H1 (cell line): ENCODE measurements around the gene RIMBP2. TPM values are rescaled to one million over a fixed set of nuclear protein-coding genes. Genes with fewer than 3 reads are reported as not detected.

Source experiments
- CTCF ChIA-PET: fragments of 300-600 bp; sonication (Branson Sonifier 250); formaldehyde crosslinking; loops from one replicate; lab custom pipeline; 2021; ENCODE audit not compliant: partially characterized antibody; lab: Charles Lee
- POLR2A ChIA-PET: fragments of 300-600 bp; sonication (Branson Sonifier 250); formaldehyde crosslinking; loops from one replicate; lab custom pipeline; 2021; ENCODE audit warnings: inconsistent platforms; ENCODE audit not compliant: partially characterized antibody; lab: Charles Lee
- DNase-seq, 2 experiments: peaks; one replicate each; pipeline versions ENCODE4 v3.0.0 to v3.0.0-alpha.2; 2010 to 2022; ENCODE audit warnings: low spot score in 2 of 2, low read depth in 1 of 2, mixed read lengths in 1 of 2
- FAIRE-seq: peaks from 2 replicates; lab custom pipeline; 2011; peaks lifted over from hg19 to GRCh38; lab: Jason Lieb, UNC
- H2AFZ ChIP-seq: 2 replicates; pipeline ENCODE4 v1.8.1; 2012; ENCODE audit warnings: low read length, inconsistent platforms
- H2AK5ac ChIP-seq: 2 replicates; pipeline ENCODE4 v1.6.1; 2013; ENCODE audit warnings: low read depth, low read length
- H2BK120ac ChIP-seq: replicated peaks from 2 replicates; pipeline ENCODE3; 2013; ENCODE audit warnings: low read depth, low read length, inconsistent platforms
- H2BK12ac ChIP-seq: 2 replicates; pipeline ENCODE4 v1.6.1; 2013; ENCODE audit warnings: low read depth, low read length
- H2BK15ac ChIP-seq: 2 replicates; pipeline ENCODE4 v1.6.1; 2013; ENCODE audit warnings: low read length
- H2BK20ac ChIP-seq: 2 replicates; pipeline ENCODE4 v1.6.1; 2013; ENCODE audit warnings: low read length
- H2BK5ac ChIP-seq: 2 replicates; pipeline ENCODE4 v1.6.1; 2013; ENCODE audit warnings: low read depth, low read length
- H3K14ac ChIP-seq: 2 replicates; pipeline ENCODE4 v1.6.1; 2013; ENCODE audit warnings: inconsistent platforms; ENCODE audit not compliant: insufficient read length
- H3K18ac ChIP-seq: 2 replicates; pipeline ENCODE4 v1.6.1; 2013; ENCODE audit warnings: low read length; ENCODE audit errors: extremely low read depth
- H3K23ac ChIP-seq: 2 replicates; pipeline ENCODE4 v1.6.1; 2013; ENCODE audit warnings: inconsistent platforms; ENCODE audit not compliant: insufficient read length
- H3K23me2 ChIP-seq: 2 replicates; pipeline ENCODE4 v1.6.1; 2013; ENCODE audit warnings: low read depth, low read length
- H3K27ac ChIP-seq: 2 replicates; pipeline ENCODE4 v1.6.1; 2011; ENCODE audit warnings: low read depth, low read length, inconsistent platforms
- H3K27me3 ChIP-seq, 4 experiments: replicated peaks in 1 of 4; 1 replicate in 1 of 4; 2 replicates in 3 of 4; pipeline versions ENCODE4 v1.6.1 to v1.8.1; 2011 to 2013; ENCODE audit warnings: low read length in 3 of 4, mild to moderate bottlenecking in 3 of 4, inconsistent platforms in 2 of 4, mixed read lengths in 2 of 4, moderate library complexity in 1 of 4; ENCODE audit not compliant: control insufficient read depth in 3 of 4, insufficient read depth in 3 of 4; ENCODE audit errors: extremely low read depth in 1 of 4
- H3K36me3 ChIP-seq, 4 experiments: 2 replicates each; pipeline versions ENCODE4 v1.6.1 to v1.8.1; 2011 to 2013; ENCODE audit warnings: mild to moderate bottlenecking in 4 of 4, low read length in 3 of 4, moderate library complexity in 2 of 4, control low read depth in 1 of 4, inconsistent platforms in 1 of 4; ENCODE audit not compliant: insufficient read depth in 4 of 4, control insufficient read depth in 2 of 4
- H3K4ac ChIP-seq: replicated peaks from 2 replicates; pipeline ENCODE3; 2013; ENCODE audit warnings: low read length, low read depth, mixed read lengths, inconsistent platforms; ENCODE audit not compliant: insufficient read length
- H3K4me1 ChIP-seq, 4 experiments: replicated peaks in 1 of 4; 1 replicate in 1 of 4; 2 replicates in 3 of 4; pipeline versions ENCODE4 v1.6.1 to v1.8.1; 2011 to 2013; ENCODE audit warnings: low read length in 3 of 4, inconsistent platforms in 2 of 4, mixed read lengths in 1 of 4; ENCODE audit not compliant: insufficient read depth in 4 of 4, control insufficient read depth in 3 of 4
- H3K4me2 ChIP-seq, 2 experiments: 2 replicates each; pipeline versions ENCODE4 v1.6.1 to v1.8.1; 2011 to 2013; ENCODE audit warnings: low read depth in 2 of 2, low read length in 2 of 2, control low read depth in 1 of 2, inconsistent platforms in 1 of 2, mild to moderate bottlenecking in 1 of 2; ENCODE audit not compliant: insufficient read depth in 1 of 2
- H3K4me3 ChIP-seq, 4 experiments: fragments of 200-600, 300-600 bp in 1 of 4; sonication (generic), shearing (Covaris generic), sonication (Bioruptor Twin) in 1 of 4; 2 replicates each; pipeline versions ENCODE4 v1.5.1 to v1.8.1; 2011 to 2016; ENCODE audit warnings: low read length in 4 of 4, low read depth in 3 of 4, control low read depth in 2 of 4, inconsistent platforms in 2 of 4, mild to moderate bottlenecking in 2 of 4, mixed read lengths in 1 of 4, moderate library complexity in 1 of 4; ENCODE audit not compliant: insufficient read depth in 2 of 4; ENCODE audit errors: extremely low read depth in 1 of 4
- H3K56ac ChIP-seq: replicated peaks from 2 replicates; pipeline ENCODE3; 2013; ENCODE audit warnings: low read depth, mild to moderate bottlenecking, mixed read lengths, low read length, inconsistent platforms; ENCODE audit not compliant: insufficient read length
- H3K79me1 ChIP-seq: 2 replicates; pipeline ENCODE4 v1.6.1; 2013; ENCODE audit warnings: low read depth, low read length, control low read depth
- H3K79me2 ChIP-seq, 2 experiments: 2 replicates each; pipeline versions ENCODE4 v1.6.1 to v1.8.1; 2012 to 2013; ENCODE audit warnings: low read length in 2 of 2, mild to moderate bottlenecking in 2 of 2, inconsistent platforms in 1 of 2; ENCODE audit not compliant: insufficient read depth in 2 of 2, control insufficient read depth in 1 of 2
- H3K9ac ChIP-seq, 4 experiments: replicated peaks in 1 of 4; 1 replicate in 1 of 4; 2 replicates in 3 of 4; pipeline versions ENCODE4 v1.6.1 to v1.8.1; 2011 to 2013; ENCODE audit warnings: low read depth in 3 of 4, low read length in 3 of 4, control low read depth in 2 of 4, mild to moderate bottlenecking in 2 of 4, moderate library complexity in 2 of 4, inconsistent platforms in 1 of 4; ENCODE audit errors: extremely low read depth in 1 of 4
- H3K9me3 ChIP-seq, 2 experiments: 2 replicates each; pipeline versions ENCODE4 v1.6.1 to v1.8.1; 2012 to 2013; ENCODE audit warnings: mild to moderate bottlenecking in 2 of 2, moderate library complexity in 2 of 2, control low read depth in 1 of 2, inconsistent platforms in 1 of 2, low read depth in 1 of 2, low read length in 1 of 2, mixed read lengths in 1 of 2; ENCODE audit not compliant: insufficient read depth in 2 of 2
- H4K20me1 ChIP-seq, 2 experiments: replicated peaks in 1 of 2; 2 replicates each; pipeline versions ENCODE3 to v1.8.1; 2011 to 2013; ENCODE audit warnings: inconsistent platforms in 2 of 2, low read length in 2 of 2, mild to moderate bottlenecking in 1 of 2; ENCODE audit not compliant: insufficient read depth in 2 of 2, control insufficient read depth in 1 of 2
- H4K5ac ChIP-seq: 2 replicates; pipeline ENCODE4 v1.6.1; 2013; ENCODE audit warnings: low read length, low read depth, mixed read lengths, inconsistent platforms; ENCODE audit not compliant: insufficient read length
- H4K8ac ChIP-seq: 2 replicates; pipeline ENCODE4 v1.8.0; 2013; ENCODE audit warnings: mild to moderate bottlenecking, moderate library complexity, low read length, inconsistent platforms; ENCODE audit not compliant: insufficient read depth; ENCODE audit errors: extremely low read depth
- H4K91ac ChIP-seq: replicated peaks from 2 replicates; pipeline ENCODE3; 2013; ENCODE audit warnings: low read length, mixed read lengths, inconsistent platforms; ENCODE audit not compliant: insufficient read length
- CEBPB ChIP-seq: IDR thresholded peaks from 2 replicates; pipeline ENCODE4 v1.6.1; 2012; ENCODE audit warnings: low read depth, low read length
- JUN ChIP-seq: IDR thresholded peaks from 2 replicates; pipeline ENCODE4 v1.6.1; 2011; ENCODE audit warnings: low read depth, mild to moderate bottlenecking, improper control_type of control experiment, low read length
- RFX5 ChIP-seq: IDR thresholded peaks from 2 replicates; pipeline ENCODE4 v1.6.1; 2011; ENCODE audit warnings: low read depth, low read length, improper control_type of control experiment, borderline replicate concordance
- SUZ12 ChIP-seq: fragments of 200-600 bp; sonication (generic); IDR thresholded peaks from 2 replicates; pipeline ENCODE4 v1.6.1; 2012; ENCODE audit warnings: mild to moderate bottlenecking, inconsistent platforms, low read length, moderate library complexity, mixed read lengths
- WGBS, 2 experiments: shearing (Covaris generic) in 1 of 2; methylation state at CpG; one replicate each; pipeline versions ENCODE4 v1.1.6 to v1.1.7; 2013 to 2015; ENCODE audit warnings: low lambda C conversion rate in 2 of 2, mixed read lengths in 2 of 2, inconsistent platforms in 1 of 2, low coverage in 1 of 2, missing lambda C conversion rate in 1 of 2; ENCODE audit not compliant: insufficient replicate concordance in 2 of 2, insufficient coverage in 1 of 2, insufficient read length in 1 of 2; ENCODE audit errors: extremely low coverage in 1 of 2, missing lambda C conversion rate in 1 of 2; 5-methylcytosine and 5-hydroxymethylcytosine counted together
- polyA plus RNA-seq, 7 experiments: library from polyadenylated mRNA; depleted of rRNA in 3 of 7; stranded (reverse) in 5 of 7; unstranded in 2 of 7; fragments of >200 nt in 5 of 7; fragments of 200-250 nt in 2 of 7; gene quantifications; 1 replicate in 5 of 7; 2 replicates in 1 of 7; 4 replicates in 1 of 7; pipeline versions ENCODE4 v1.2.1 to v1.2.3, GENCODE V29; 2011 to 2013; ENCODE audit warnings: missing spikeins in 2 of 7, mixed read lengths in 2 of 7
- total RNA-seq: library from RNA; stranded (reverse); fragmentation: NEBNext Ultra II Directional; extraction: Animal tissue kit (Norgen Biotek cat#: 25700); gene quantifications from 2 replicates; pipeline ENCODE4 v1.2.1, GENCODE V29; 2021

RIMBP2 gene
- total and polyA plus RNA-seq, 2 of the 8 experiments (the other 6 are each of a cell fraction or from before 2014, with no cell fraction given): 0.18 to 0.65 TPM

GRCh38 chr12:130742112-130742511 is 26.0 kb upstream of the RIMBP2 start:
- CTCF ChIA-PET: no interaction called here
- Histone ChIP-seq H3K27me3 (no peaks in the 10 kb centered on the region), H3K9ac (no peak overlapping the region), H2BK20ac (no peak overlapping the region), H3K14ac (no peak overlapping the region), H2AK5ac (no peak overlapping the region), H2BK120ac (no peak overlapping the region), H4K91ac (no peak overlapping the region), H3K36me3 (no peaks in the 10 kb centered on the region), H3K79me1 (no peaks in the 10 kb centered on the region), H3K23me2 (no peaks in the 10 kb centered on the region), H2BK12ac (no peak overlapping the region), H3K9me3 (no peaks in the 10 kb centered on the region), H2AFZ (no peak overlapping the region), H3K56ac (no peak overlapping the region), H3K4me3 (no peak overlapping the region), H2BK15ac (no peak overlapping the region), H3K4me2 (no peak overlapping the region), H4K20me1 (peaks cover 0 to 1% of the 10 kb centered on the region in 2 experiments), H2BK5ac (no peak overlapping the region), H3K79me2 (no peaks in the 10 kb centered on the region), H4K5ac (no peak overlapping the region), H4K8ac (no peak overlapping the region; the same call in 1 of the 2 replicates), H3K4ac (no peak overlapping the region), H3K23ac (no peak overlapping the region), H3K27ac (no peak overlapping the region), H3K18ac (no peak overlapping the region), H3K4me1 (no peaks in the 10 kb centered on the region)
- POLR2A ChIA-PET: no interaction called here
- DNase-seq: no peak
- FAIRE-seq: no peak
- WGBS, 2 experiments: 94% methylated on average over 12 of the region's 12 CpGs; no CpG with 5 or more reads in 1 of the 2 experiments
- TF ChIP-seq RFX5: no peak
- no peak for TF ChIP-seq CEBPB
- no peak for TF ChIP-seq SUZ12
- no peak for TF ChIP-seq JUN
